Retinal pigment epithelial cell (primary cell): ENCODE results near the gene ITGA1.

Experiments used
- DNase-seq: peaks from one replicate; pipeline ENCODE4 v3.0.0-alpha.2; 2010; ENCODE audit warnings: low read depth
- H3K4me3 ChIP-seq: 2 replicates; pipeline ENCODE4 v1.5.1; 2011; ENCODE audit warnings: mild to moderate bottlenecking, low read length, control low read depth, moderate library complexity
- TF ChIP-seq, protein P1 (sequence below): conservative IDR thresholded peaks from 2 replicates; pipeline ENCODE4 v1.5.1; 2011; ENCODE audit warnings: low read depth, low read length, control low read depth, inconsistent platforms

Gene ITGA1

DNA sequence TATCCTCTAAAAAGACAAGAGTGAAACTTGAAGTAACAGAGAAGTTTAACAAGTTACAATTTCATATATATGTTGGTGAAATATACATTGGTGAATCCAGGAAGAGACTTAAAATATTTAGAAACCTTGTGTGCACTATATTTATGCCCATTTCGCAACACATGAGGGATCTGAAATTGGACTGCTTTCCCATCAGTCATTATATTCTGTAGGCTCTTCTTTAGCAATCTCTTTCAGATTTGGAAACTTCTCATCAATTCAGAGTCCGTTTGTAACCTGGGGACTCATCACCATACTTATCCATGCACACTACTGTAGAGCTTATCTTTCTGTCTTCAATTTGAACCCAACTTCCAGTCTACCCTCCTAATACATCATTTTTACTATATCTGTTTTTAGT, 2.1 kb downstream of the ITGA1 start:
- TF ChIP-seq, protein P1, sequence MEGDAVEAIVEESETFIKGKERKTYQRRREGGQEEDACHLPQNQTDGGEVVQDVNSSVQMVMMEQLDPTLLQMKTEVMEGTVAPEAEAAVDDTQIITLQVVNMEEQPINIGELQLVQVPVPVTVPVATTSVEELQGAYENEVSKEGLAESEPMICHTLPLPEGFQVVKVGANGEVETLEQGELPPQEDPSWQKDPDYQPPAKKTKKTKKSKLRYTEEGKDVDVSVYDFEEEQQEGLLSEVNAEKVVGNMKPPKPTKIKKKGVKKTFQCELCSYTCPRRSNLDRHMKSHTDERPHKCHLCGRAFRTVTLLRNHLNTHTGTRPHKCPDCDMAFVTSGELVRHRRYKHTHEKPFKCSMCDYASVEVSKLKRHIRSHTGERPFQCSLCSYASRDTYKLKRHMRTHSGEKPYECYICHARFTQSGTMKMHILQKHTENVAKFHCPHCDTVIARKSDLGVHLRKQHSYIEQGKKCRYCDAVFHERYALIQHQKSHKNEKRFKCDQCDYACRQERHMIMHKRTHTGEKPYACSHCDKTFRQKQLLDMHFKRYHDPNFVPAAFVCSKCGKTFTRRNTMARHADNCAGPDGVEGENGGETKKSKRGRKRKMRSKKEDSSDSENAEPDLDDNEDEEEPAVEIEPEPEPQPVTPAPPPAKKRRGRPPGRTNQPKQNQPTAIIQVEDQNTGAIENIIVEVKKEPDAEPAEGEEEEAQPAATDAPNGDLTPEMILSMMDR, result no peak
- DNase-seq, result no peak
- H3K4me3 ChIP-seq, result no peak overlapping the region

- TF ChIP-seq, protein P1, result no peak
- no peak for DNase-seq
Observed at GRCh38 chr5:52791366-52791765, 3.6 kb downstream of the ITGA1 start.

DNA sequence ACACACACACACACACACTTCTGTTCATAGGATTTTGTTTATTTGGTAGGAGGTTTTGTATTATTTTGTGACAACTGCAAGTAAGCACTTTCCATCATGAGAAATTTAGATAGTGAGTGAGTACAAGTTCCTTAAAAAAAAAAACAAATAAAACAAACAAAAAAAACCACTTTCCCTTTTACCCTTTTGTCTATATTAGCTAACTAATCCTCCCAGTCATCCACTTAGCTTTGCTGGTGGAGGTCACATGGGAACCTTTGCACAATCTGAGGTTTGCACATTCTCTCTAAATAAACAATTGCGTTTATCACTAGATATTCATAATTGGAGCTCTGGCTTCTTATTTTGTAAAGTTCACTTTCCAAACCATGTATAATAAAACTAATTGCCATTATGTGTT, 6.8 kb downstream of the ITGA1 start:
- TF ChIP-seq, protein P1, result no peak
- no peak for DNase-seq
- no peak overlapping the region for H3K4me3 ChIP-seq

More at GRCh38 chr5:52791366-52791765, 3.6 kb downstream of the ITGA1 start:
- H3K4me3 ChIP-seq, result no peak overlapping the region

DNA sequence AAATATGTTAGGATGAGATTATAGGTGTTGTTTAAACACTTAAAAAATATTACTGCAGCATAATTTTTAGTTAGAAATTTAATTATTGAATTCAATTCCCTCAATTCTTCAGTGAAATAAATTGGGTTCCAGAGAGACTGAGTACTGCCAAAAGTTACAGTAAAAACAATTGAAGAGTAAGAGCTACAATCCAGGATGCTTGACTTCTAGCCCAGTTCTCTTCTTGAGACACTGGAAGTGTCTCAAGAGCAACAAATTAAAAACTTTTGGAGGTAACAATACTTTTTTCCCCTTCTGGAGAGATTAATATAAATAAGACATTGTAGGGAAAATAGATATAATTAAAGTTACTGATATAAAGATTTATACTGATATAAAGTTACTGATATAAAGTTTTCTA, 8.3 kb downstream of the ITGA1 start:
- H3K4me3 ChIP-seq, result no peak overlapping the region
- no peak for DNase-seq
- TF ChIP-seq, protein P1, result no peak

DNA sequence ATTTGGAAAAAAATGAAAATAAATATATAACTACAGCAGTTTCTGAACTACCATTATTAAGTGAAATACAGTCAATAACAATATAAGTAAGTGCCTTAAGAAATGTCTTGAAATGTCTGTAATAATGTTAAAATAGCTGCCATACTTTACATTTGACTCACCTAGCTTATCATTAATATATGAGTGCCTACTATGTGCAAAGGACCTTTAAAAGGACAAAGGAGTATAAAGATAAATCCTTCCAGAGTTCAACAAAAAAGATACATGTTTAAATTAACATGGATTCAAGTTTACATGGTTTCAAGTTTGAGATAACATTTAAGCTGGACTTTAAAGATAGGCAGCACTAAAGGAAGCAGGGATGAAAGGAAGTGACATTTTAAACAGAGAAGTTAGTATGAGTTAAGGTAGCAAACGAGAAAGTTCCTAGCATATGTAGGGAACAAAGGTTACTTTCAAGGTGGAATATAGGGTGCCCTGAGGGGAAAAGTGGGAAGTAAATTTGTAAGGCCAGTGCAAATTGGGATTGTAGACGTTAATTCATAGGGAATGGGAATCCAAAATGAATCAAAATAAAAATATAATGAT, 8.9 kb downstream of the ITGA1 start:
- H3K4me3 ChIP-seq, result no peak overlapping the region
- TF ChIP-seq, protein P1, result no peak
- DNase-seq, result no peak

GRCh38 chr5:52798938-52799337, 11.2 kb downstream of the ITGA1 start:
- DNase-seq, result no peak
- TF ChIP-seq, protein P1, result no peak
- H3K4me3 ChIP-seq, result peak overlapping the region; percentile 86

DNA sequence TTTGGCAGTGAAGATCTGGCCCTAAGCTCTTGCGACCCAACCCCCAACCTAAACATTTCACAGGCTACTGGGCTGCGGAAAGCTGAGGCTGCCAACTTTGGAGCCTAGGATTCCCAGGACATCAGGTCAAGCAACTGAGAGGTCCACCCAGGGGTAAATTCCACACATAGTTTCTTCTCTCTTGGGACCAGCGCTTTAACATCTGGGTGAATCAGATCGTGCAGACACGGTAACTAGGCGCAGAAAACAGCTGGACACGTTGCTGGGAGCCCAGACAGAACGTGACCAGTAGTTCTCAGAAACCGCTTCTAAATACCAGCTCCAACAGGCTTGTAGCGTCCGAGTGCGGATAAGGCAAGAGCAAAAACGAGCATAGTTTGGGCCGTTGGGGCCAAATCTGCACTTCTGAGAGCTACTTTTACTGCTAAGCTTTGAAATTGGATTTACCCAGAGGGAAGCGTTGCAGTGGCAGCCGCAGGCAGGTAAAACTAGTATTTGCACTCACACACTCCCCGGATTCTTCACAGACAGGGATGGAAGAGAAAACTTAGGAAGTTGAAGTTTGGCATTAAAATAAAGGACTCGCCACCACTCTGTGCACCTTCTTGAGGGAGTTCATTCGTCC, 11.8 kb downstream of the ITGA1 start:
- peak overlapping the region; percentile 86 for H3K4me3 ChIP-seq
- TF ChIP-seq, protein P1, result no peak
- DNase-seq, result no peak
